Immature natural killer cell (primary cell): Measurements from ENCODE around the gene SOX5. TPM values are rescaled to one million over a fixed set of nuclear protein-coding genes. Genes with fewer than 3 reads are reported as not detected.

ENCODE experiments used
- DNase-seq, 3 donors: peaks; one replicate each; pipeline ENCODE4 v3.0.0; 2022; ENCODE audit warnings: mixed read lengths in 1 of 3
- H3K27ac Mint-ChIP-seq, 6 donors: one replicate each; pipeline ENCODE4 v1.8.0; 2020; ENCODE audit warnings: mixed read lengths in 6 of 6, mild to moderate bottlenecking in 5 of 6, inconsistent platforms in 4 of 6, moderate library complexity in 3 of 6
- H3K27me3 Mint-ChIP-seq, 3 donors: one replicate each; pipeline ENCODE4 v1.8.0; 2020 to 2021; ENCODE audit warnings: low read depth in 3 of 3, mild to moderate bottlenecking in 3 of 3, mixed read lengths in 3 of 3, moderate library complexity in 3 of 3, inconsistent platforms in 1 of 3
- H3K36me3 Mint-ChIP-seq, 3 donors: one replicate each; pipeline ENCODE4 v1.8.0; 2020; ENCODE audit warnings: mixed read lengths in 3 of 3, inconsistent platforms in 2 of 3, mild to moderate bottlenecking in 2 of 3
- H3K4me1 Mint-ChIP-seq, 2 donors: one replicate each; pipeline ENCODE4 v1.8.0; 2020; ENCODE audit warnings: inconsistent platforms in 2 of 2, mild to moderate bottlenecking in 2 of 2, mixed read lengths in 2 of 2, moderate library complexity in 1 of 2
- H3K4me3 Mint-ChIP-seq, 5 donors: one replicate each; pipeline ENCODE4 v1.8.0; 2020; ENCODE audit warnings: mild to moderate bottlenecking in 5 of 5, mixed read lengths in 5 of 5, inconsistent platforms in 3 of 5, moderate library complexity in 3 of 5
- H3K9me3 Mint-ChIP-seq, 6 donors: one replicate each; pipeline ENCODE4 v1.8.0; 2020; ENCODE audit warnings: mild to moderate bottlenecking in 6 of 6, mixed read lengths in 6 of 6, inconsistent platforms in 4 of 6, moderate library complexity in 3 of 6
- polyA plus RNA-seq, 3 donors: library from polyadenylated mRNA; unstranded; fragments of 300-500 nt; fragmentation: Illumina TruSeq; gene quantifications; one replicate each; pipeline ENCODE4 v1.2.3, GENCODE V29; 2021

The SOX5 gene
- polyA plus RNA-seq, 3 donors from 2014 or later, result not detected

GRCh38 chr12:23669691-23670090, 279.8 kb downstream of the SOX5 start:
- no peak for DNase-seq
- H3K9me3 Mint-ChIP-seq, result peaks cover 0 to 17% (median 6%) of the 10 kb centered on the region in 6 donors
- H3K36me3 Mint-ChIP-seq, result no peaks in the 10 kb centered on the region
- no peak overlapping the region for H3K27ac Mint-ChIP-seq
- H3K27me3 Mint-ChIP-seq, result no peaks in the 10 kb centered on the region
- H3K4me3 Mint-ChIP-seq, result no peak overlapping the region
- H3K4me1 Mint-ChIP-seq, result no peaks in the 10 kb centered on the region

DNA sequence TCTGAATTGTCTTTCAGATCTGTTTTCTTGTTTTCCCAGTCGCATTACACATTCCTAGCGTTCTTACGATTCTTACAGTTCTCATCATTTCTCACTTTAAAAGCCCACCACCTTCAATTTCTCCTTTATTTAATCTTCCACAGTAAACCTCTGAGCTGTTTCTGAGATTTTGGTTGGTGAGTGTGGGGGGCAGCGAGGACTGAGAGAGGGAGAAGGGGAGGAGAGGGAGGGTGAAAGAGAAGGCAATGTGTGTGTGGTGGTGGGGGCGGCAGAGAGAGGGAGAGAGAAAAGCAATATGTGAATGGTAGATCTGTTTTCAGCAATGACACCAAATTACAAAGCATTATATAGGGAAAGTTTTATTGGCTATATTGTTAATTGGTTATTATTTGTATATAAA, 282.6 kb downstream of the SOX5 start:
- Mint-ChIP-seq H3K9me3 (peaks cover 0 to 17% (median 7%) of the 10 kb centered on the region in 6 donors), H3K36me3 (no peaks in the 10 kb centered on the region), H3K27ac (no peak overlapping the region), H3K4me3 (no peak overlapping the region), H3K4me1 (no peaks in the 10 kb centered on the region), H3K27me3 (no peaks in the 10 kb centered on the region)
- no peak for DNase-seq

GRCh38 chr12:23662966-23663365, 286.5 kb downstream of the SOX5 start:
- peaks cover 0 to 13% (median 9%) of the 10 kb centered on the region in 6 donors for H3K9me3 Mint-ChIP-seq
- H3K4me1 Mint-ChIP-seq, result no peaks in the 10 kb centered on the region
- H3K4me3 Mint-ChIP-seq, result no peak overlapping the region
- H3K36me3 Mint-ChIP-seq, result no peaks in the 10 kb centered on the region
- no peak overlapping the region for H3K27ac Mint-ChIP-seq
- no peak for DNase-seq
- no peaks in the 10 kb centered on the region for H3K27me3 Mint-ChIP-seq

- Mint-ChIP-seq H3K36me3 (no peaks in the 10 kb centered on the region), H3K9me3 (peaks cover 5 to 13% (median 7%) of the 10 kb centered on the region in 6 donors), H3K27ac (no peak overlapping the region), H3K4me3 (no peak overlapping the region), H3K4me1 (no peaks in the 10 kb centered on the region), H3K27me3 (no peaks in the 10 kb centered on the region)
- no peak for DNase-seq
Observed at GRCh38 chr12:23659131-23659530, 290.3 kb downstream of the SOX5 start.

- Mint-ChIP-seq H3K4me1 (no peaks in the 10 kb centered on the region), H3K36me3 (no peaks in the 10 kb centered on the region), H3K4me3 (no peak overlapping the region), H3K27me3 (no peaks in the 10 kb centered on the region), H3K9me3 (peaks cover 6 to 15% (median 8%) of the 10 kb centered on the region in 6 donors), H3K27ac (no peak overlapping the region)
- DNase-seq, result no peak
Observed at GRCh38 chr12:23657598-23657997, 291.9 kb downstream of the SOX5 start.

DNA sequence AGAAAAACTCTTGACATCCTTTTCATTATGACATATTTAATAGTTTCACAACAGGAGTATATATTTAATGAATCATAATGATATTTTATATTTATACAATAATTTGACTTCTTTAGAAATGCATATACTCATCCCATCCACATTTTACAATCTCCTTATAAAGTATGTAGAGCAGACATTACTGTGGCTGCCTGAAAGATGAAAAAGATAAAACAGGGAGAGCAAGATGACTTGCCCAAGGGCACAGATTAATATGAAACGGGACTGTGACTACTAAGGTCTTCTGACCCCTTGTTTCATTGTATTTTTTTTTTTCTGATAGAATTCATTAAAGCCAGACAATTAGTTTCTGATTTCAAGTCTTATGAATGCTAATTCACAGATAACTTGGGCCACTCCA, 293.6 kb downstream of the SOX5 start:
- Mint-ChIP-seq H3K36me3 (no peaks in the 10 kb centered on the region), H3K27ac (no peak overlapping the region), H3K4me1 (no peaks in the 10 kb centered on the region), H3K9me3 (peaks cover 7 to 16% (median 12%) of the 10 kb centered on the region in 6 donors), H3K27me3 (no peaks in the 10 kb centered on the region), H3K4me3 (no peak overlapping the region)
- no peak for DNase-seq

- H3K27me3 Mint-ChIP-seq, result no peaks in the 10 kb centered on the region
- no peaks in the 10 kb centered on the region for H3K4me1 Mint-ChIP-seq
- H3K27ac Mint-ChIP-seq, result no peak overlapping the region
- no peak for DNase-seq
- H3K4me3 Mint-ChIP-seq, result no peak overlapping the region
- H3K36me3 Mint-ChIP-seq, result no peaks in the 10 kb centered on the region
- peaks cover 6 to 20% (median 12%) of the 10 kb centered on the region in 6 donors for H3K9me3 Mint-ChIP-seq
Observed at GRCh38 chr12:23655112-23655511, 294.4 kb downstream of the SOX5 start.

DNA sequence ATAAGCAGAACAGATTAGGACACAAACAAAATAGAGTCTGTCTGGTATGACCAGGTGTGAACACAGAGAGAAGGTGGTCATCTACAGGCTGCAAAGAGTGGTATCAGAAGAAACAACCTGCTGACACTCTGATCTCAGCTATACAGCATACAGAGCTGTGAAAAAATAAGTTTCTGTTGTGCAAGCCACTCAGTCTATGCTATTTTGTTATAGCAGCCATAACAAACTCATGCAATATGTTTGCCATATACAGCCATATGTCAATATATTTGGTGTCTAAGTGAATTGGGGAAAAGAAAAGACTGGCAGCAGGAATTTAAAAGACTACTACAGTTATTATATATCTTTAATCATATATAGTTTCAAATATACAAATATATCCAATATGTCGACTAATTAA, 300.9 kb downstream of the SOX5 start:
- Mint-ChIP-seq H3K36me3 (no peaks in the 10 kb centered on the region), H3K27me3 (no peaks in the 10 kb centered on the region), H3K27ac (no peak overlapping the region), H3K4me3 (no peak overlapping the region), H3K4me1 (no peaks in the 10 kb centered on the region), H3K9me3 (peaks cover 6 to 23% (median 13%) of the 10 kb centered on the region in 6 donors)
- DNase-seq, result no peak

DNA sequence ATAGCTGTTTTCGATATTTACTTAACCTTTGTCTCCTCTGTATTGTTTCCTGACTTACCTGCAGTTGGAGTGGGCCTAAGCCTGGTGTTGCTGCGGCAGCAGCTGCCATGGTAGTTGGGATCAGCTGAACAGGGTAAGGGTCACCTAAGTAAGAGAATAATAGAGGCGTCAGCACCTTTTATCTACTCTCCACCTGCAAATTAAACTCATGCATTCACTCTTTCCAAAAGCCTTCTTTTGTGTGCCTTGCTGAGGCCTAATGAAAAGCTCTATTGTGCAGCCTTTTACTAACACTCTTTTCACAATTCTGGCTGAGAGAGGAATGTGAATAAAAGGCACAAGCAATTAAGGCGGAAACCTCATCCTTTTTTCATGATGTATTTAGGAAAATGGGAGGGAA, 308.7 kb downstream of the SOX5 start:
- H3K4me3 Mint-ChIP-seq, result no peak overlapping the region
- H3K27ac Mint-ChIP-seq, result no peak overlapping the region
- no peaks in the 10 kb centered on the region for H3K4me1 Mint-ChIP-seq
- no peaks in the 10 kb centered on the region for H3K36me3 Mint-ChIP-seq
- H3K9me3 Mint-ChIP-seq, result peaks cover 0 to 27% (median 13%) of the 10 kb centered on the region in 6 donors
- H3K27me3 Mint-ChIP-seq, result peaks cover 0 to 2% (median 0%) of the 10 kb centered on the region in 3 donors
- DNase-seq, result no peak

DNA sequence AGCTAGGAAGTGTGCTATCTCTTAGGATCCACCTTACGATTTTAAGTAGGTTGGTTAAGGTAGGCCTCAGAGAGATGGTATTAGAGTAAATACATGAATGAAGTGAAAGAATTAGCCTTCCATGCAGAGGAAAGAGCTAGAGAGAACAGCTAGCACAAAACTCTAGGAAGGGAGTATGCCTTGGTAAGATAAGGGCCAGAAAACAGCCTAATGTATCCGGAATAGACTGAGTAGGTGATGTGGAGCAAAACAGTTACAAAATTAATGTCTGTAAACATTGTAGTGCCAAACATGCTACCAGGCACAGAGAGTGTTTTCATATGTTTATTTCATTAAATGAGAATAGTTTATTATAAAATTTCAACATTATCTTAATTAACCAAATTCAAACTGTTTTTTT, 315.1 kb downstream of the SOX5 start:
- Mint-ChIP-seq H3K4me3 (no peak overlapping the region), H3K27ac (no peak overlapping the region), H3K36me3 (no peaks in the 10 kb centered on the region), H3K4me1 (no peaks in the 10 kb centered on the region), H3K27me3 (peaks cover 0 to 2% (median 1%) of the 10 kb centered on the region in 3 donors), H3K9me3 (peaks cover 0 to 22% (median 15%) of the 10 kb centered on the region in 6 donors)
- DNase-seq, result no peak

DNA sequence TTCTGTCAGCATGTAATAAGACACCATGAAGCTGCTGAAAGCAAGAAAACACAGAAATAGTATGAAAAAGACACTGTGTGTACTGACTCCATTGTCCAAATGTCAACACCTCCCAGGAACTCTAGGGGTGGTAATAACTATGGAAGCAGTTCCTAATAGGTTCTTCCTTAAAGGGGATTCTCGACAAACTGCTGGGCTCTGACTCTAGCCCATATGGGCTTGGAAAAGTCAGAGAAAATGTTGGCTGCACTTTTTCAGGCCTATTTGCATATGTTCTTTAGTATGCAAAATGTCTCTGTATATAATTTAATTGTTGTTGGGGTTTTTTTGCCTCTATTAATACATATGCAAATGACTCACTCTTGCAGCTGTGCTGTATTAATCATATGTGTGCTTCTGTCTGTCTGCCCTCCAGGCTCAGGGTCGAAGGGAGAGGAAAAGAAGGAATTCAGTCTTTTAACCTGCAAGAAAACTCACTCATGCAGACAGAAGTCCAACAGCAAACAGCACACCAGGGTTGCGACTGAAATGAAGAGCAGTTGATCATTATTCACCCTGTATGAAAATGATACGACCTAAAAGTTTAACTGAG, 317.6 kb downstream of the SOX5 start:
- Mint-ChIP-seq H3K4me3 (no peak overlapping the region), H3K9me3 (peaks cover 0 to 16% (median 13%) of the 10 kb centered on the region in 6 donors), H3K36me3 (no peaks in the 10 kb centered on the region), H3K4me1 (no peaks in the 10 kb centered on the region), H3K27me3 (peaks cover 0 to 1% (median 0%) of the 10 kb centered on the region in 3 donors), H3K27ac (no peak overlapping the region)
- DNase-seq, result no peak

- Mint-ChIP-seq H3K4me3 (no peak overlapping the region), H3K4me1 (no peaks in the 10 kb centered on the region), H3K9me3 (peaks cover 0 to 19% (median 11%) of the 10 kb centered on the region in 6 donors), H3K27me3 (peaks cover 0 to 1% (median 0%) of the 10 kb centered on the region in 3 donors), H3K27ac (no peak overlapping the region), H3K36me3 (no peaks in the 10 kb centered on the region)
- no peak for DNase-seq
Observed at GRCh38 chr12:23630524-23630923, 318.9 kb downstream of the SOX5 start.

DNA sequence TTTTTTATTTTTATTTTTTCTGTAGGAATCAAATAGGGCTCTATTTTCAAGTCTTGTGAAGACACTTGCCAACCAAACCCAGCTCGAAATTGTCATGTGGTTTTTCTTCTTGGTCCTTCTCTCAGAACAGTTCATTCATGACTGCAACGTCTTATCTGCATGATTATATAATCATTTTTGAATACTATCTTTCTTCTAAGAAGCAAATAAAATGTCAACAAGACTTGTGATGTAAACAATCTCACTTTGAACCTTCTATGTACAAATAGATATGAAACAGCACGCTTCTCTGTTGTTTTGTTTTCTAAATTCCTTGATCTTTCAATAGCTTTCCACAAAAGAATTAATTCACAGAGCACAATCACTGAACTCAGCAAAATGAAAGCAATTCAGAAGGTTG, 320.7 kb downstream of the SOX5 start:
- no peaks in the 10 kb centered on the region for H3K36me3 Mint-ChIP-seq
- H3K27ac Mint-ChIP-seq, result no peak overlapping the region
- H3K9me3 Mint-ChIP-seq, result peaks cover 4 to 17% (median 11%) of the 10 kb centered on the region in 6 donors

GRCh38 chr12:23626791-23627190, 322.7 kb downstream of the SOX5 start:
- peaks cover 6 to 19% (median 9%) of the 10 kb centered on the region in 6 donors for H3K9me3 Mint-ChIP-seq
- H3K36me3 Mint-ChIP-seq, result no peaks in the 10 kb centered on the region
- no peak overlapping the region for H3K27ac Mint-ChIP-seq
- peaks cover 0 to 1% (median 0%) of the 10 kb centered on the region in 3 donors for H3K27me3 Mint-ChIP-seq
- DNase-seq, result no peak
- no peaks in the 10 kb centered on the region for H3K4me1 Mint-ChIP-seq
- no peak overlapping the region for H3K4me3 Mint-ChIP-seq

More for the DNA sequence above, 320.7 kb downstream of the SOX5 start:
- H3K4me1 Mint-ChIP-seq, result no peaks in the 10 kb centered on the region
- no peak for DNase-seq
- no peak overlapping the region for H3K4me3 Mint-ChIP-seq
- H3K27me3 Mint-ChIP-seq, result peaks cover 0 to 1% (median 0%) of the 10 kb centered on the region in 3 donors

DNA sequence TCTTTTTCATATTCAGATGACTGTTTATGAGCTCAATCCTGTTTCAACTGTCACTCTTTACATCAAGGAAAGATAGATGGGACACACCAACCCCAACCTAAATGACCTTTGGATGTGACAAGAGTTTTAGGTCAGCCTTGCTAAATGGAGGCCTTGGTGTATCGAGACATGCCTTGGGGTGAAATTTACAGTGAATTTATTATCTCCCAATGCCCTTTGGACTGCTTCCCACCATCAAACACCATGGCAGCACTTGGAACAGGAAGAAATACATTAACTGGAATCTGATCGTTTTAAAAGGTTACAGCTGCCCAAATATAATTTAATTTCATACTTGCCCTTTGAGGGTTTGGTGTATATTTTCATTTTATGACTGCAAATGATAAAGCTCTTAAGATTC, 327.6 kb downstream of the SOX5 start:
- H3K4me3 Mint-ChIP-seq, result no peak overlapping the region
- peaks cover 8 to 19% (median 12%) of the 10 kb centered on the region in 6 donors for H3K9me3 Mint-ChIP-seq
- H3K36me3 Mint-ChIP-seq, result no peaks in the 10 kb centered on the region
- no peaks in the 10 kb centered on the region for H3K4me1 Mint-ChIP-seq
- no peak overlapping the region for H3K27ac Mint-ChIP-seq
- H3K27me3 Mint-ChIP-seq, result no peaks in the 10 kb centered on the region
- DNase-seq, result no peak
